Fibroblast of pulmonary artery (primary cell): ENCODE data around the gene UBTD2.

Source experiments
- DNase-seq: peaks from one replicate; pipeline ENCODE4 v3.0.0-alpha.2; 2010; ENCODE audit warnings: low read depth
- H3K4me3 ChIP-seq: replicated peaks from 2 replicates; pipeline ENCODE4 v1.5.1; 2011; ENCODE audit warnings: low read depth, mild to moderate bottlenecking, control low read depth, low read length, moderate library complexity
- CTCF ChIP-seq: IDR thresholded peaks from 2 replicates; pipeline ENCODE4 v1.5.1; 2011; ENCODE audit warnings: mild to moderate bottlenecking, control low read depth, low read length, inconsistent platforms; ENCODE audit errors: missing control alignments

UBTD2 gene

GRCh38 chr5:172235827-172236736 is 47.5 kb downstream of the UBTD2 start:
- DNase-seq = peak; percentile 4
- H3K4me3 ChIP-seq = no peak overlapping the region
- TF ChIP-seq CTCF = no peak

- DNase-seq = peak; percentile 14
- no peak for TF ChIP-seq CTCF
- H3K4me3 ChIP-seq = no peak overlapping the region
Measured at GRCh38 chr5:172235132-172235780, 48.3 kb downstream of the UBTD2 start.

DNA sequence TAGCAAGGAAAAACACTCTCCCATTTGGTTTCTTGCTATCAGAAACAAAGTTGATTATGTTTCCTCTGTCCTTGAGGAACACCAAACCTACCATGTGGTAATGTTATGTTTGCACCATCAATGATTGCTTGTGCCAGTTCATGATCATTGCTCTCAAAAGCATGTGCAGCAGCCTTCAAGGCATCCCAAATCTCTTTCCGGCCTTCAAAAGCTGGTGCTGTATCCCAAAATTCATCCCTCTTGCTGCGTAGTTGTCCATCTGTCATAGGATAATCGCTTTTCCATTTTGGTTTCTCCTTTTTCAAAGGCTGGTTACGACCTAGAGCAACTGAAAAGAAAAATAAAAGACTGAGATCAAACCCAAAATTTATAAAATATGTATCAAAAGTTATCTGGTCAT is 49.5 kb downstream of the UBTD2 start:
- TF ChIP-seq CTCF = no peak
- H3K4me3 ChIP-seq = no peak overlapping the region
- no peak for DNase-seq

DNA sequence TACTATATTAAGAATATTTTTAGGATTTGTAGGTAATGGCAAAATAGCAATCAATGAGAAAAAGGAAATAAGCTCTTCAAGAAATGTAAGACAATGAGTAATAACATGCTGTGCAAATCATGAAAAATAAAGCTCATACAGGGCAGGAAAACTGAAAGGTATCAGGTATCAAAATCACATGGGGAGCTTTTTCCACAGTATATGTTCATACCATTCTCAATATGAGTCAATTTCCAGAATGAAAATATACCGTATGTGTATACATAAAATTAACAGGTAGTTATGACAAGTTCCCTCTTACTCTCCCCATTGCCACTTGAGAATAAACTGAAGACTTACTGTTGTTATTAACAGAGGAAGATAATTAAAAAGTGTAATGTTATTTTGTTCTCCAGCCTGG is 53.7 kb downstream of the UBTD2 start:
- no peak for DNase-seq
- H3K4me3 ChIP-seq = no peak overlapping the region
- no peak for TF ChIP-seq CTCF

DNA sequence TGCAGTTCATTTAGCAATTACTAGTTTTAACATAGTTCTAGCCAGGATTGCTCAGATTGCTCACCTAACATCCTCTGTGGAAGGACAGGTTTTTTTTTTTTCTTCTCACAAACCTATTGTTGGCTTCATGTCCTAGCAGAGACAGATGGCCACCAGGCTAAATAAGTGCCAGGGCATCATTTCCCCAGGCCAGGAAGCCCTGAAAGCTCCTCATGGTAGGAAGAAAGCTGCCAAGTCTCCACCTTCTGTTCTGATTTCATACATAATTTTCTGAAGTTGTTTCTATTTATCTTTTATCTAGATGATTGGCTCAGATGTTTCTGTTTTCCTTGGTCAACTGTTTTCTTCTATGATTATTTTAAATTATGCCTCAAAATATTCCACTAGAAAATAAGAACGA is 58.6 kb downstream of the UBTD2 start:
- TF ChIP-seq CTCF = no peak
- DNase-seq = no peak

DNA sequence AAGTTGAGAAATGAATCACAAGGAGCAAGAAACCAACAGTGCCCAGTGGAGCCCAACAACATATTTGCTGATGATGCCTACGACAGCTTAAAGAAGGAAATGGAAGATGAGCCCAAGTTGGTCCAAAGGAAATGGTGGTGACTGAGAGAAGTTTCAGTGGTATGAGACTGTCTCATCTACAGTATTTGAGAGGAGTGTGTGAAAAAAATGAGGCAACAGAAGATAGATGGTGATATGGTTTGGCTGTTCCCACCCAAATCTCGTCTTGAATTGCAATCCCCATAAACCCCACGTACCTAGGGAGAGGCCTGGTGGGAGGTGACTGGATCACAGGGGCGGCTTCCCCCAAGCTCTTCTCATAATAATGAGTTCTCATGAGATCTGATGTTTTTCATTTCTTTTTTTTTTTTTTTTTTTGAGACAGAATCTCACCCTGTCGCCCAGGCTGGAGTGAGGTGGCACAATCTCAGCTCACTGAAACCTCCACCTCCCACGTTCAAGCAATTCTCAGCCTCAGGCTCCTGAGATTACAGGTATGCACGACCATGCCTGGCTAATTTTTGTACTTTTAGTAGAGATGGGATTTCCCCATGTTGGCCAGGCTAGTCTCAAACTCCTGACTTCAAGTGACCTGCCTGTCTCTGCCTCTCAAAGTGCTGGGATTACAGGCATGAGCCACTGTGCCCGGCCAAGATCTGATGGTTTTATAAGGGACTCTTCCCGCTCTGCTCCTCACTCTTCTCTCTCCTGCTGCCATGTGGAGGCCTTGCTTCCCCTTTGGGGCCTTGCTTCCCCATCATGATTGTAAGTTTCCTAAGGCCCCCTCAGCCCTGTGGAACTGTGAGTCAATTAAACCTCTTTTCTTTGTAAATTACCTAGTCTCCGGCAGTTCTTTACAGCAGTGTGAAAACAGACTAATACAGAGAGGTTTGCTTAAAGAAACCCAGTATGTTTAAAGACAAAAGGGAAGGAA is 59.4 kb downstream of the UBTD2 start:
- TF ChIP-seq CTCF = no peak
- DNase-seq = no peak
- no peak overlapping the region for H3K4me3 ChIP-seq

More for the DNA sequence above, 58.6 kb downstream of the UBTD2 start:
- no peak overlapping the region for H3K4me3 ChIP-seq
